ENCODE results near the gene MYH14.

DNA sequence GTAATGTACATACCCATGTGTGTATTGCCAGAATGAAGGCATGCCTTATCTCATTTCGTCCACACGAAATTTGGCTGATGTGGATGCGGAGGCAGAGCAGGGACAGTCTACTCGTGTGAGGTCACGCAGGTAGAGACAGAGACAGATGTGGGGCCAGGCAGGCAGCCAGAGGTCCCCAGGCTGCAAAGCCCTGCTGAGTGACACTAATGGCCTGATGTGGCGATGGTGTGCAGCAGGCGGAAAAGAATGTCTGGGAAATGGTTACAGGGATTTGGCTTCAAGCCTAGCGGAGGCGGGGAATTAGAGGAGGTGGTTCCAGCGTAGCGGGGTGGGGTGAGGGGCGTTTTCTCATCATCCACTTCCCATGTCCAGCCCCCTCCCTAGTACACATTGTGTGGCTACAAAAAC is 36.1 kb upstream of the MYH14 start:
- TF ChIP-seq POLR2A (IDR thresholded peaks at IDR 0.05) (no peak), EP300 (IDR thresholded peaks at IDR 0.05) (no peak), POLR2AphosphoS5 (IDR thresholded peaks at IDR 0.05) (no peak)
- TF ChIP-seq, protein P1, sequence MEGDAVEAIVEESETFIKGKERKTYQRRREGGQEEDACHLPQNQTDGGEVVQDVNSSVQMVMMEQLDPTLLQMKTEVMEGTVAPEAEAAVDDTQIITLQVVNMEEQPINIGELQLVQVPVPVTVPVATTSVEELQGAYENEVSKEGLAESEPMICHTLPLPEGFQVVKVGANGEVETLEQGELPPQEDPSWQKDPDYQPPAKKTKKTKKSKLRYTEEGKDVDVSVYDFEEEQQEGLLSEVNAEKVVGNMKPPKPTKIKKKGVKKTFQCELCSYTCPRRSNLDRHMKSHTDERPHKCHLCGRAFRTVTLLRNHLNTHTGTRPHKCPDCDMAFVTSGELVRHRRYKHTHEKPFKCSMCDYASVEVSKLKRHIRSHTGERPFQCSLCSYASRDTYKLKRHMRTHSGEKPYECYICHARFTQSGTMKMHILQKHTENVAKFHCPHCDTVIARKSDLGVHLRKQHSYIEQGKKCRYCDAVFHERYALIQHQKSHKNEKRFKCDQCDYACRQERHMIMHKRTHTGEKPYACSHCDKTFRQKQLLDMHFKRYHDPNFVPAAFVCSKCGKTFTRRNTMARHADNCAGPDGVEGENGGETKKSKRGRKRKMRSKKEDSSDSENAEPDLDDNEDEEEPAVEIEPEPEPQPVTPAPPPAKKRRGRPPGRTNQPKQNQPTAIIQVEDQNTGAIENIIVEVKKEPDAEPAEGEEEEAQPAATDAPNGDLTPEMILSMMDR (IDR thresholded peaks at IDR 0.05), result no peak
